Measurements from ENCODE around the gene TUBB4B.

- no peak for TF ChIP-seq CTCF (conservative IDR thresholded peaks at IDR 0.05; ENCODE audit: low read depth, low read length)
- TF ChIP-seq POLR2A (IDR thresholded peaks at IDR 0.05; ENCODE audit: low read depth, low read length) = no peak
- no peak for TF ChIP-seq RAD21 (IDR thresholded peaks at IDR 0.05; ENCODE audit: low read length)
- no peak for TF ChIP-seq SMC3 (IDR thresholded peaks at IDR 0.05; ENCODE audit: low read depth, low read length)
- no peak for TF ChIP-seq CHD1 (IDR thresholded peaks at IDR 0.05; ENCODE audit: low read depth, low read length)
- TF ChIP-seq MXI1 (IDR thresholded peaks at IDR 0.05; ENCODE audit: borderline replicate concordance, low read depth, low read length) = no peak
- no peak for TF ChIP-seq USF2 (IDR thresholded peaks at IDR 0.05; ENCODE audit: low read depth, low read length)
These were observed 48.2 kb upstream of the TUBB4B start for GRCh38 chr9:137192859-137193258.

Measured in IMR-90 (cell line).